Ishikawa (cell line): ENCODE data around the gene THAP7.

Experiments used
- CEBPB ChIP-seq: IDR thresholded peaks from 2 replicates; pipeline ENCODE4 v1.6.1; 2012
- CREB1 ChIP-seq: IDR thresholded peaks from 2 replicates; pipeline ENCODE4 v1.6.1; 2012; ENCODE audit warnings: low read depth
- EP300 ChIP-seq: IDR thresholded peaks from 2 replicates; pipeline ENCODE4 v1.6.1; 2012; ENCODE audit warnings: borderline replicate concordance
- FOXM1 ChIP-seq: IDR thresholded peaks from 2 replicates; pipeline ENCODE4 v1.6.1; 2012; ENCODE audit warnings: low read depth, borderline replicate concordance
- MAX ChIP-seq: IDR thresholded peaks from 2 replicates; pipeline ENCODE4 v1.6.1; 2012
- RAD21 ChIP-seq: IDR thresholded peaks from 2 replicates; pipeline ENCODE4 v1.6.1; 2012; ENCODE audit warnings: low read depth
- REST ChIP-seq: IDR thresholded peaks from 2 replicates; pipeline ENCODE4 v1.6.1; 2012; ENCODE audit warnings: low read depth, mild to moderate bottlenecking
- TAF1 ChIP-seq: IDR thresholded peaks from 2 replicates; pipeline ENCODE4 v1.6.1; 2012; ENCODE audit warnings: low read depth, mild to moderate bottlenecking
- USF1 ChIP-seq: IDR thresholded peaks from 2 replicates; pipeline ENCODE4 v1.6.1; 2012
- YY1 ChIP-seq: IDR thresholded peaks from 2 replicates; pipeline ENCODE4 v1.6.1; 2012; ENCODE audit warnings: low read depth
- ZBTB7A ChIP-seq: IDR thresholded peaks from 2 replicates; pipeline ENCODE4 v1.6.1; 2012; ENCODE audit warnings: low read depth

- TF ChIP-seq EP300, result no peak
- TF ChIP-seq CEBPB, result no peak
- no peak for TF ChIP-seq TAF1
- no peak for TF ChIP-seq FOXM1
- TF ChIP-seq MAX, result no peak
- no peak for TF ChIP-seq RAD21
- TF ChIP-seq YY1, result no peak
- TF ChIP-seq REST, result no peak
- TF ChIP-seq USF1, result no peak
- no peak for TF ChIP-seq ZBTB7A
- TF ChIP-seq CREB1, result no peak
Observed at GRCh38 chr22:21010426-21011113, 8.7 kb upstream of the THAP7 start.
